T47D (cell line): Measurements from ENCODE around the gene SEPTIN11.

Experiments
- DNase-seq, 2 experiments: peaks; one replicate each; pipeline versions ENCODE4 v3.0.0 to v3.0.0-alpha.2; 2011 to 2012; ENCODE audit warnings: low read depth in 1 of 2, low spot score in 1 of 2
- JUND ChIP-seq: IDR thresholded peaks from 2 replicates; pipeline ENCODE4 v1.6.1; 2012; ENCODE audit warnings: low read depth
- in situ Hi-C: cut with HindIII; loops from 2 replicates; pipeline ENCODE4 v1.10.0; 2016; ENCODE audit warnings: low sequenced_read_pairs, low pct_unique_long_range_greater_than_20kb

The SEPTIN11 gene

DNA sequence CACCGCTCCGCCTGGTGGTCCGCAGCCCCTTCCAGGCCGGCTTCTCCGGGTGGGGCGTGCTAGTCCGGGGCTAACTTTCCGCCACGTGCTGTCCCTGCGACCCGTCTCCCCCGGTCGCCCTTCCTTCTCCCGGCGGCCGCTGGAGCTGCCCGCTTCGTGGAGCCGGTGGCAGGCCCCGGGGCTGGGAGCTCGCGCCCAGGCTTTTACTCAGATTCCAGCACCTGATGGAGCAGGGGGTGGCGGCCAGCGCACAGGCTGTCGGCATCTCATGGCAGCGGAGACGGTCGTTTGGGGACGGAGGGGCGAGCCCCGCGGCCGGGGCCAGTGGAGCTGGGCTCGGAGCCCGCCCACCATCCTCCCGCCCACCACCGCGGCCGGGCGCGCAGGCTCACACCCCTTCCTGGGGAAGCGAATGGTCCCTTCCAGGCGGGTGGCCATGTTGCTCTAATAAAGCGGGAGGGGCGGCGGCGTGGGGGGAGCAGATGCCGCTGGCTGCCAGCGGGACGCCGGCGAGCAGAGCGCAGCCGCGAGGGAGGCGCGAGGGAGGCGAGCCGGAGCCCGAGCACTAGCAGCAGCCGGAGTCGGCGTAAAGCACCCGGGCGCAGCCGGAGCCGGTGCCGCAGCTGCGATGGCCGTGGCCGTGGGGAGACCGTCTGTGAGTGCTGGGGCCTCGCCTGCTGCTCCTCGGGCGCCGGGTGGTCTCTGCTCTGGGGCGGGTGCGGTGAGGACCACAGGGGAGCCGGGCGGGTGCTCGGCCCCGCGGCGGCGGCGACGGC is at the start of gene SEPTIN11:
Gene SEPTIN11 (plus strand): TSS at position 477 of the 776 bp plus-strand sequence. CDS start 152 bp downstream, at position 629.
- DNase-seq, result peak; percentile 75 to 93
- in situ Hi-C loops, result no loop called here
- TF ChIP-seq JUND, result no peak

- peak in 1 of 2 experiments; percentile 79 for DNase-seq
- TF ChIP-seq JUND, result no peak
- in situ Hi-C loops, result no loop called here
These were observed 47.2 kb upstream of the SEPTIN11 start for GRCh38 chr4:76902233-76902890.

DNA sequence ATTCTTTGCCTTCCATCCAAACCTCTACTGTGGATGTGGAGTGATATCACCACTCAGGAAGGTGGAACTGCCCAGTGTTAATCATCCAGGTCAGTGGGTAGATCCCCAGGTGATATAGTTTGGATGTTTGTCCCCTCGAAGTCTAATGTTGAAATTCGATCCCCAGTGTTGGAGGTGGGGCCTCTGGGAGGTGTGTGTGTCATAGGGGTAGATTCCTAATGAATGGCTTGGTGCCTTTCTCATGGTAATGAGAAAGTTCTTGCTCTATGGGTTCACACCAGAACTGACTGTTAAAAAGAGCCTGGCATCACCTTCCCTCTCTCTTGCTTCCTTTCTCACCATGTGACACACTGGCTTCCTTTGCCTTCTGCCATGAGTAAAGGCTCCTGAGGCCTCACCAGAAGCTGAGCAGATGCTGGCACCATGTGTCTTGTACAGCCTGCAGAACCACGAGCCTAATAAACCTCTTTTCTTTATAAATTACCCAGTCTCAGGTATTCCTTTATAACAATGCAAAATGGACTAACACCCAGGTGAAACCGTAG is 44.8 kb upstream of the SEPTIN11 start:
- no peak for DNase-seq
- in situ Hi-C loops, result no loop called here
- no peak for TF ChIP-seq JUND

DNA sequence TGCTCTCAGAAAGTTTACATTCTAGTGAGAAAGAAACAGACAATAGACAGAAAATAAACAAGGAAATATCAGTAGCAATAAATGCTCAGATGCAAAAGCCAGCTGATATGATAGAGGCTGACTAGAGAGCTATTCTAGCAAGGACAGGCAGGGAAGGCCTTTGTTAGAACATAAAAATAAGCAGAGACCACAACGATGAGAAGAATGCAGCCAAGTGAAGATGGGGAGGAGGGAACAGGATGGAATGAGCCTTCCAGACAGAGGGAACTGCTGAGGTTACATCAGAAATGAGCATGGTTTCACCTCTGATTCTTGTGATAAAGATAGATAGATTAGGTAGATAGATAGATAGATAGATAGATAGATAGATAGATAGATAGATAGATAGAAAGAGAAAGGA is 44.0 kb upstream of the SEPTIN11 start:
- TF ChIP-seq JUND, result no peak
- DNase-seq, result no peak
- in situ Hi-C loops, result no loop called here

DNA sequence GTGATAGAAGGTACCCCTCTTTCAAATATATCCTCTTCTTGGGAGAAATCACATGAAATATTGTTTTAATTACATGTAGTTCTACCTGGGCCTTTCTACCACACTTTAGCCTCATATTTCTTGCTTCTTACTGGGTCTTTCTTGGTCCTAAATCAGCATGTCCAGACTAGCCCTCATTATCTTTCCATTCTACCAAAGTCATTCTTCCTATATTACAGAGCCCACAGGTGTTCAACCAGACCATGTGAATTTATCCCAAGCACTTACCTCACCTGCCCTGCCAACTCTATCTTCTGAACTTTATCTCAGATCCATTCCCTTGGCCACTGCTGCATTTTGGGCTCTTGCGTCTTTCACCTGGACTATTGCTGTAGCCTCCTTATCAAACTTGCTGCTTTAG is 39.8 kb upstream of the SEPTIN11 start:
- no peak for DNase-seq
- no peak for TF ChIP-seq JUND
- in situ Hi-C loops, result no loop called here

DNA sequence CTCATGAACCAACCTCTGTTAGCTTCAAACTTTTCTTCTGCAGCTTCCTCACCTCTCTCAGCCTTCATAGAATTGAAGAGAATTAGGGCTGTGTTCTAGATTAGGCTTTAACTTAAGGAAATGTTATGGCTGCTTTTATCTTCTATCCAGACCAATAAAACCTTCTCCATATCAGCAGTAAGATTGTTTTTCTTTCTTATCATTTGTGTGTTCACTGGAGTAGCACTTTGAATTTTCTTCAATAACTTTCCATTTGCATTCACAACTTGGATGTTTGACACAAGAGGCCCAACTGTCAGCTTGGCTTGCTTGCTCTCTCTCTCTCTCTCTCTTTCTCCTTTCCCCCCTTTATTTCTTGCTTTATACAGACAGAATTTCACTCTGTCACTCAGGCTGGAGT is 28.8 kb upstream of the SEPTIN11 start:
- in situ Hi-C loops, result no loop called here
- DNase-seq, result no peak
- TF ChIP-seq JUND, result no peak

GRCh38 chr4:76923619-76924357 is 25.8 kb upstream of the SEPTIN11 start:
- no peak for TF ChIP-seq JUND

GRCh38 chr4:76926841-76927240 is 22.7 kb upstream of the SEPTIN11 start:
- no peak for DNase-seq
- TF ChIP-seq JUND, result no peak
- in situ Hi-C loops, result no loop called here

More at GRCh38 chr4:76923619-76924357, 25.8 kb upstream of the SEPTIN11 start:
- DNase-seq, result no peak
- in situ Hi-C loops, result no loop called here

GRCh38 chr4:76930685-76931084 is 18.9 kb upstream of the SEPTIN11 start:
- no peak for DNase-seq
- in situ Hi-C loops, result no loop called here
- no peak for TF ChIP-seq JUND

- TF ChIP-seq JUND, result no peak
- in situ Hi-C loops, result no loop called here
- no peak for DNase-seq
These were observed 18.5 kb upstream of the SEPTIN11 start for GRCh38 chr4:76931087-76931486.

- TF ChIP-seq JUND, result no peak
- in situ Hi-C loops, result no loop called here
- DNase-seq, result no peak
These were observed 17.8 kb upstream of the SEPTIN11 start for GRCh38 chr4:76931576-76932276.

DNA sequence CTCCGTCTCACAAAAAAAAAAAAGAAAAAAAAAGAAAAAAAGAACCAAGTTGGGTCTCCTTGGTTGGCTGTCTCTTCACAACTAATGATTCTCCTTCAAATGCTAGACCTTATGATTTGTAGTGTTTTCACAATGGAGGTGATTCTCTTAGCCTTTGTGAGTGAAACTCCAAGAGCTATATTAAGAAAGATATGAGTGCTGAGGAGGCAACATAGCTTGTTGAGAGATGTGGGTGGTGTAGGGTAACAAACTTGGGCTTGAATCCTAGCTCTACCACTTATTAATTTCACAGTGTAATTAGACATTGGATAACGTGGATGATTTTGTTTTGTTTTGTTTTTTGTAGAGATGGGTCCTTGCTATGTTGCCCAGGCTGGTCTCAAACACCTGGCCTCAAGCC is 10.4 kb upstream of the SEPTIN11 start:
- DNase-seq, result no peak
- in situ Hi-C loops, result no loop called here
- no peak for TF ChIP-seq JUND
